Testis (tissue), 2 donors: ENCODE results near the gene TNS2.

Experiments
- CTCF ChIP-seq, 3 experiments: fragments of 450-650 bp in 2 of 3; fragments of 200-600 bp in 1 of 3; sonication (generic) in 1 of 3; IDR thresholded peaks; one replicate each; pipeline ENCODE4 v1.5.1; 2016 to 2019; ENCODE audit warnings: antibody characterized with exemption in 3 of 3, mild to moderate bottlenecking in 2 of 3, moderate library complexity in 1 of 3
- POLR2A ChIP-seq: fragments of 450-650 bp; IDR thresholded peaks from one replicate; pipeline ENCODE4 v1.6.1; 2017; ENCODE audit warnings: antibody characterized with exemption, mild to moderate bottlenecking, moderate library complexity

- no peak for TF ChIP-seq CTCF (IDR thresholded peaks at IDR 0.05)
- TF ChIP-seq POLR2A: no peak
Observed at GRCh38 chr12:53050426-53051057, 677 bp downstream of the TNS2 start.
